Heart left ventricle (tissue), 16 donors: ENCODE measurements around the gene ROR1. TPM values are rescaled to one million over a fixed set of nuclear protein-coding genes. Genes with fewer than 3 reads are reported as not detected.

ENCODE experiments used
- ATAC-seq, 4 donors: fragments of 200-7000 bp; cut with Tn5 transposase; one replicate each; pipeline ENCODE4 v1.9.1; 2020 to 2022; ENCODE audit warnings: moderate library complexity in 4 of 4, mild to moderate bottlenecking in 3 of 4, moderate number of reproducible peaks in 1 of 4
- DNase-seq, 5 donors: peaks; one replicate each; pipeline ENCODE4 v3.0.0-alpha.2; 2020
- H3K27ac ChIP-seq, 12 donors: fragments of 200-600 bp; sonication (generic) in 4 of 12; one replicate each; pipeline versions ENCODE4 v1.5.0 to v1.8.0; 2016 to 2022; ENCODE audit warnings: mild to moderate bottlenecking in 2 of 12
- H3K27me3 ChIP-seq, 9 donors: fragments of 200-600 bp; sonication (generic) in 2 of 9; one replicate each; pipeline versions ENCODE4 v1.5.1 to v1.8.0; 2016 to 2022; ENCODE audit warnings: mild to moderate bottlenecking in 3 of 9
- H3K36me3 ChIP-seq, 9 donors: fragments of 200-600 bp; sonication (generic) in 2 of 9; one replicate each; pipeline versions ENCODE4 v1.5.0 to v1.8.0; 2018 to 2022; ENCODE audit warnings: mild to moderate bottlenecking in 2 of 9
- H3K4me1 ChIP-seq, 12 donors: fragments of 200-600 bp; sonication (generic) in 4 of 12; one replicate each; pipeline versions ENCODE4 v1.5.0 to v1.8.0; 2016 to 2022; ENCODE audit warnings: mild to moderate bottlenecking in 3 of 12
- H3K4me3 ChIP-seq, 12 donors: fragments of 200-600 bp; sonication (generic) in 4 of 12; one replicate each; pipeline versions ENCODE4 v1.5.0 to v1.8.0; 2017 to 2022; ENCODE audit warnings: mild to moderate bottlenecking in 9 of 12, moderate library complexity in 4 of 12
- H3K9me3 ChIP-seq, 12 donors: fragments of 200-600 bp; sonication (generic) in 4 of 12; one replicate each; pipeline versions ENCODE4 v1.5.0 to v1.8.0; 2016 to 2022; ENCODE audit warnings: mild to moderate bottlenecking in 1 of 12
- POLR2A ChIP-seq, 2 donors: fragments of 450-650 bp; IDR thresholded peaks; one replicate each; pipeline ENCODE4 v1.6.1; 2017; ENCODE audit warnings: antibody characterized with exemption in 2 of 2, mild to moderate bottlenecking in 2 of 2, moderate library complexity in 2 of 2
- WGBS, 4 donors: extraction: QIAGEN DNeasy Blood & Tissue Kit in 2 of 4; methylation state at CpG; one replicate each; pipeline versions ENCODE4 v1.1.5 to v1.1.7; 2013 to 2018; 5-methylcytosine and 5-hydroxymethylcytosine counted together
- intact Hi-C, 10 donors: fragments of 100-400 bp; cut with DNase I; formaldehyde crosslinking; loops; one replicate each; pipeline versions ENCODE4 v1.11.1 to v1.14.2; 2022
- polyA plus RNA-seq, 2 donors: library from polyadenylated mRNA; stranded (reverse); fragments of 200-250 nt; gene quantifications; one replicate each; pipeline ENCODE4 v1.2.3, GENCODE V29; 2013
- total RNA-seq, 9 donors: library from RNA; depleted of rRNA in 2 of 9; stranded (reverse); fragments of >200 nt in 2 of 9; fragmentation: NEBNext Ultra II Directional in 3 of 9; extraction: Animal tissue kit (Norgen Biotek cat#: 25700) in 3 of 9; gene quantifications; one replicate each; pipeline versions ENCODE4 v1.1.0 to v1.2.4, GENCODE V29; 2016 to 2023
- TF ChIP-seq, protein P1 (sequence below), 12 donors: fragments of 200-600 bp; sonication (generic) in 4 of 12; IDR thresholded peaks; one replicate each; pipeline versions ENCODE4 v1.5.0 to v1.8.0; 2018 to 2022; ENCODE audit warnings: antibody characterized with exemption in 12 of 12, mild to moderate bottlenecking in 5 of 12
- donor health status: ischemic (EF 13 %, LVEDD 7.1; RV severe dilation, severe dysfunction).
- donor health status: healthy with polysubstance abuse.
- donor health status: DM: no; HTN: yes; CAD: no.
- donor health status: DM: no; HTN: no; CAD: no.
- donor health status: ischemic (EF 25% LVEDD 6.9; RV normal size, moderate dysfunction).
- donor health status: ischemic (EF 25% LVEDD 5.7; RV mildly dilated, moderate dysfunction).
- donor health status: healthy.
- donor health status: DM: yes; HTN: yes; CAD: no.
- donor health status: ischemic (EF 35%, LVEDD 5.7; RV mildly dilated, moderate dysfunction).
- donor health status: nonischemic (EF 11% LVEDD 7.7; RV severe dilation, severe dysfunction).
- donor health status: DM: yes; HTN: yes; CAD: no.
- donor health status: PGD.
- donor health status: ischemic (EF 29% LVEDD 5.4; RV normal size, mild dysfunction).
- donor health status: nonischemic (EF 23%, LVEDD 6.1; RV moderate dilation, normal function).

Gene ROR1
- total and polyA plus RNA-seq, 11 donors, result 4.1 to 35.3 (median 19.3) TPM

DNA sequence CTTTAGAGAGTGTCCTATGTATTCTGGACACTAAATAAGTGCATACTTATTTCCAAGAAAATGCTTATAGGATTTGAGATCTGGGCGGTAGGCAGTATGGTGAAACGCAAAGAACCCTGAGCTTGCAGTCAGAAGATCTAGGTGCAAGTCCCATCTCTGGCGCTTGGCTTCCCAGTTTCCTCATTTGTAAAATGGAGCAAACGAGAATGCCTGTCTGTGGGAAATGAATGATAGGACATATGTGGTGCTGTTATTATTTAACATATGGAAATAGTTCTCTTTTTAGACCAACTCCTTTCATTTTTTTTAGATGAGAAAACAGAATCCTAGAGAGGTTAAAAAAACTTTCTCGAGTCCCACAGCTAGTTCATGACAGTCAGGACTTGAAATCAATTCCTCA lies 25.2 kb upstream of the ROR1 start:
- TF ChIP-seq, protein P1, sequence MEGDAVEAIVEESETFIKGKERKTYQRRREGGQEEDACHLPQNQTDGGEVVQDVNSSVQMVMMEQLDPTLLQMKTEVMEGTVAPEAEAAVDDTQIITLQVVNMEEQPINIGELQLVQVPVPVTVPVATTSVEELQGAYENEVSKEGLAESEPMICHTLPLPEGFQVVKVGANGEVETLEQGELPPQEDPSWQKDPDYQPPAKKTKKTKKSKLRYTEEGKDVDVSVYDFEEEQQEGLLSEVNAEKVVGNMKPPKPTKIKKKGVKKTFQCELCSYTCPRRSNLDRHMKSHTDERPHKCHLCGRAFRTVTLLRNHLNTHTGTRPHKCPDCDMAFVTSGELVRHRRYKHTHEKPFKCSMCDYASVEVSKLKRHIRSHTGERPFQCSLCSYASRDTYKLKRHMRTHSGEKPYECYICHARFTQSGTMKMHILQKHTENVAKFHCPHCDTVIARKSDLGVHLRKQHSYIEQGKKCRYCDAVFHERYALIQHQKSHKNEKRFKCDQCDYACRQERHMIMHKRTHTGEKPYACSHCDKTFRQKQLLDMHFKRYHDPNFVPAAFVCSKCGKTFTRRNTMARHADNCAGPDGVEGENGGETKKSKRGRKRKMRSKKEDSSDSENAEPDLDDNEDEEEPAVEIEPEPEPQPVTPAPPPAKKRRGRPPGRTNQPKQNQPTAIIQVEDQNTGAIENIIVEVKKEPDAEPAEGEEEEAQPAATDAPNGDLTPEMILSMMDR (IDR thresholded peaks at IDR 0.05), result no peak
- TF ChIP-seq POLR2A (IDR thresholded peaks at IDR 0.05), result no peak
- ATAC-seq (no peak), DNase-seq (no peak)
- Histone ChIP-seq H3K4me1 (peaks cover 0 to 15% (median 4%) of the 10 kb centered on the region in 12 donors), H3K27me3 (no peaks in the 10 kb centered on the region), H3K9me3 (no peaks in the 10 kb centered on the region), H3K27ac (no peak overlapping the region), H3K36me3 (no peaks in the 10 kb centered on the region), H3K4me3 (no peak overlapping the region)
- 84 to 93% (median 89%) methylated on average over 5 of the region's 5 CpGs for WGBS, 4 donors
- intact Hi-C loops, result no loop called here

DNA sequence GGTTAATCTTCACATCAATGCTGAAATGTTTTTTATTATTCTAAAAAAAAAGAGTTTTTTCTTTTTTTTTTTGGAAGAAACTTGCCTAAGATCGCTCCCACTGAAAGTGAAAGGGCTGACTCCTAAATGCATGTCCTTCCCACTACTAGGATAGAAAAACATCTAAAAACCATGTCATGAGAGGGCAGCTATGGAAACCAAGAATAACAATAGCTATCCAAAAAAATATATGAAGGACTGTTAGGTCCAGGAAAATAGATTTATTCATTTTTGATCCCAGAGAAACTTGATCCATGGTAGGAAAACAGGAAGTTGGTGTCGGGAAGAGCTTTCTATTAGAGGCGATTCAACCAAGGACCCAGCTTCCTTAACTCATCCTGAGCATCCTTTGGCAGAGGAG lies 23.1 kb upstream of the ROR1 start:
- H3K4me3 ChIP-seq, result no peak overlapping the region
- no peaks in the 10 kb centered on the region for H3K9me3 ChIP-seq
- ATAC-seq, result no peak
- no peak for TF ChIP-seq POLR2A (IDR thresholded peaks at IDR 0.05)
- TF ChIP-seq, protein P1 (IDR thresholded peaks at IDR 0.05), result no peak
- 55 to 73% (median 66%) methylated on average over 3 of the region's 3 CpGs for WGBS, 4 donors
- H3K4me1 ChIP-seq, result peaks cover 0 to 15% (median 4%) of the 10 kb centered on the region in 12 donors
- H3K36me3 ChIP-seq, result no peaks in the 10 kb centered on the region
- DNase-seq, result no peak
- intact Hi-C loops, result loop anchor here in 1 of 10 donors (10.0 kb wide), 1 partner anchor 64 kb away; no protein-coding TSS in a partner anchor
- no peak overlapping the region for H3K27ac ChIP-seq
- H3K27me3 ChIP-seq, result no peaks in the 10 kb centered on the region

DNA sequence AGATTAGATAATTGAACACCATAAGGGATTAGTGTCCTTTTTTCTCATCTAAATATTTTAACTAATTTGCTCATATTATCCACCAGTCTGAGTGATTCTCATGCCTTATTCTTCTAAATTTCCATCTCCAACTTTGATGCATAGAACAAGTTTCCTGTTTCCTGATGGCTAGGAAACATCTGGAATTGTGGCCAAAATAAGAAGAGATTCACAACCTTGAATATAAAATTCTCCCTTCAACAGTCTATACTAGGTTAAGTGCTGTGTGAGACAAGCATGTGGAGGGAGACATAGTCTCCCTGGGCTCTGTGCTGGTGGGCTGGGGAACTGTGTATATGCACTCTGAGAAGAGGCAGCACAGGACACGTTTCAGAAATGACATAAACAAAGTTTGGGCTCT lies 21.6 kb upstream of the ROR1 start:
- H3K9me3 ChIP-seq, result no peaks in the 10 kb centered on the region
- peaks cover 0 to 11% (median 3%) of the 10 kb centered on the region in 12 donors for H3K4me1 ChIP-seq
- H3K27me3 ChIP-seq, result no peaks in the 10 kb centered on the region
- H3K4me3 ChIP-seq, result no peak overlapping the region
- DNase-seq (no peak), ATAC-seq (no peak)
- no peaks in the 10 kb centered on the region for H3K36me3 ChIP-seq
- H3K27ac ChIP-seq, result no peak overlapping the region
- TF ChIP-seq, protein P1 (IDR thresholded peaks at IDR 0.05), result no peak
- TF ChIP-seq POLR2A (IDR thresholded peaks at IDR 0.05), result no peak
- intact Hi-C loops, result loop anchor here in 1 of 10 donors (10.0 kb wide), 1 partner anchor 63 kb away; no protein-coding TSS in a partner anchor
- WGBS, 4 donors, result 38 to 76% (median 60%) methylated on average over 1 of the region's 1 CpG

DNA sequence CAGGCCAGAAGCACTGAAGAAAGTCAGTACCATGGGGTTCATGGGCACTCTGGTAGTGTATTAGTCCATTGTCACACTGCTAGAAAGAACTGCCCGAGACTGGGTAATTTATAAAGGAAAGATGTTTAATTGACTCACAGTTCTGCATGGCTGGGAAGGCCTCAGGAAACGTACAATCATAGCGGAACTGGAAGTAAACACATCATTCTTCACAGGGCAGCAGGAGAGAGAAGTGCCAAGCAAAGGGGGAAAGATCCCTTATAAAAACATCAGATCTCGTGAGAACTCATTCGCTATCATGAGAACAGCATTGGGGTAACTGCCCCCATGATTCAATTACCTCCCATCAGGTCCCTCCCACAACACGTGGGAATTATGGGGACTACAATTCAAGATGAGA lies 20.2 kb upstream of the ROR1 start:
- WGBS, 4 donors, result 64 to 74% (median 71%) methylated on average over 6 of the region's 6 CpGs

More for the DNA sequence above, 20.2 kb upstream of the ROR1 start:
- intact Hi-C loops, result loop anchor here in 1 of 10 donors (10.0 kb wide), 1 partner anchor 61 kb away; no protein-coding TSS in a partner anchor
- H3K4me3 ChIP-seq, result no peak overlapping the region
- no peaks in the 10 kb centered on the region for H3K36me3 ChIP-seq
- no peaks in the 10 kb centered on the region for H3K4me1 ChIP-seq
- TF ChIP-seq, protein P1 (IDR thresholded peaks at IDR 0.05), result no peak
- no peak for TF ChIP-seq POLR2A (IDR thresholded peaks at IDR 0.05)
- no peak overlapping the region for H3K27ac ChIP-seq
- no peak for DNase-seq
- H3K9me3 ChIP-seq, result no peaks in the 10 kb centered on the region
- ATAC-seq, result no peak
- H3K27me3 ChIP-seq, result no peaks in the 10 kb centered on the region
